Loucy (cell line): ENCODE results near the gene FAM221B.

Source experiments
- CTCF ChIP-seq: fragments of 200-600 bp; sonication (generic); conservative IDR thresholded peaks from 2 replicates; pipeline ENCODE4 v1.5.1; 2014; ENCODE audit warnings: mild to moderate bottlenecking, antibody characterized with exemption, low read length
- EZH2phosphoT487 ChIP-seq: fragments of 200-600 bp; IDR thresholded peaks from 2 replicates; pipeline ENCODE4 v1.6.1; 2018; ENCODE audit warnings: antibody characterized with exemption, mild to moderate bottlenecking, moderate library complexity, borderline replicate concordance

DNA sequence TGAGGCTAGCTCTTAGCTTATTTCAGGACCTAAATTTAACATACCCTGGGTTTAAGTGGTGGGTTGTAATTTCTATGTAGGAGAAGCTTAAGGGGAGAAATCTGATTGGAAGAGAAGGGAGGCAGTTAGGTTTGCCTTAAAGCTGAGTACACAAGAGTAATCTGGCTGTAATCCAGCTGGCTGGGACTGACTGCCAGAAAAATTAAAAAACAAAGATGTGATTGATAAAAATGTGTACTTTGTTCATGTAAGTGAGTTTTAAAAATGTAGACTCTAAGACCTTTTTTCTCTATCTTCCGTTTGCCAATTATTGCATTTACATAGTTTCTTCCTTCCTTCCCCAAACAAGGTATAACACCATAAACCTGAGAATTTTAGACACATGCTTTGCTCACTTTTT is 57.0 kb downstream of the FAM221B start:
- TF ChIP-seq CTCF: no peak
- no peak for TF ChIP-seq EZH2phosphoT487
